GM19035 (cell line): ENCODE measurements around the gene MYPOP.
A peak's percentile ranks its signal among the peaks of the same experiment; 100 is the strongest.

Source experiments
- ATAC-seq: cut with Tn5 transposase; IDR thresholded peaks from one replicate; pipeline ENCODE4 v1.9.1; 2021; ENCODE audit not compliant: unreplicated experiment

Gene MYPOP

DNA sequence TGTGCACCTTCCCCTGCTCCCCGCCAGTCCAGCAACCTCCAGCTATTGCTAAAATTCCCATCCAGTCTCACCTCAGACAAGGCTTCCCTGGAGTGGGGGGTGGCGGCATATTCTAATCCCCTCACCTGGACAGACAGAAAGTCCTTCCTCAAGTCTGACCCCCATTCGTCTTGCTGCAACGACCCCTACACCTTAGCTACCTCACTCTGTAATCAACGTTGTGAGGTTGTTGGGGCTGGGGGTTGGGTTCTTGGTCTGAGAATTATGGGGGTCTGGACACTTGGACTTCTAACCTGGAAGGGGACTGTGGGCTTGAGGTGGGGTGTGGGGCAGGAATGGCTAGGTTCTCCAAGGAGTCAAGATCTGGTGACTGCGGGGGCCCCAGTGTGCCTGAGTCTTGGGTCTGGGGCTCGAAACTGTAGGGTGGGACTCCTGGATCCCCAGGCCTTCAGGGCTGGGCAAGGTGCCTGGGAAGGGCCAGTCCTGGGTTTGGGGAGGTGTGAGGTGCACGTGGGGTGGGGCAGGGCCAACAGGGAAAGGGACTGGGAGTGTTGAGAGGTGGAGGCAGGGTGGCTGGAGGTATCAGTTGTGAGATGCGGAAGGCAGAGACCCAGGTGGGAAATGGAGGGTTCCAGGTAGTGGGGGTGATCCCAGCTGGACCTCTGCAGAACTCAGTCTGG lies 37.0 kb downstream of the MYPOP start:
- no peak for ATAC-seq

DNA sequence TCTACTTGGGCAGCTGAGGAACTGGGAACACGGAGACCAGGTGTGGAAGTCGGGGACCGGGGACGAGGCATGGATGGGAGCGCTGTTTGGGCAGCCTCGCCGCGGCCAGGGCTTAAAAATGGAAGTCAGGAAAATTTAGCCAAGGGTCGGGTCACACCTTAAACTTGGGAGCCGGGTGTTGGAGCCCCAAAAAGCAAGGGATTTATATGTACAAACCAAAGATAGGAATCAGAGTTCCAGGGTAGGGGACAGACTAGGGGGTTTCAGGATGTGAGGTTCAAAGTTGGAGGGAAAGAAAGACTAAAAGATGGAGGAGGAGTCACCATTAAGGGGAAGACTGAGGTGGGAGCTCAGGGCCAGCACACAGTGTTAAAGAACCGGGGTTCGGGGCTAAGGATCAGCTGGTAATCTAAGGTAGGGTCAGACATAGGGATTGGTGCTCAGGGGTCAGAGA lies 37.8 kb downstream of the MYPOP start:
- ATAC-seq = no peak

DNA sequence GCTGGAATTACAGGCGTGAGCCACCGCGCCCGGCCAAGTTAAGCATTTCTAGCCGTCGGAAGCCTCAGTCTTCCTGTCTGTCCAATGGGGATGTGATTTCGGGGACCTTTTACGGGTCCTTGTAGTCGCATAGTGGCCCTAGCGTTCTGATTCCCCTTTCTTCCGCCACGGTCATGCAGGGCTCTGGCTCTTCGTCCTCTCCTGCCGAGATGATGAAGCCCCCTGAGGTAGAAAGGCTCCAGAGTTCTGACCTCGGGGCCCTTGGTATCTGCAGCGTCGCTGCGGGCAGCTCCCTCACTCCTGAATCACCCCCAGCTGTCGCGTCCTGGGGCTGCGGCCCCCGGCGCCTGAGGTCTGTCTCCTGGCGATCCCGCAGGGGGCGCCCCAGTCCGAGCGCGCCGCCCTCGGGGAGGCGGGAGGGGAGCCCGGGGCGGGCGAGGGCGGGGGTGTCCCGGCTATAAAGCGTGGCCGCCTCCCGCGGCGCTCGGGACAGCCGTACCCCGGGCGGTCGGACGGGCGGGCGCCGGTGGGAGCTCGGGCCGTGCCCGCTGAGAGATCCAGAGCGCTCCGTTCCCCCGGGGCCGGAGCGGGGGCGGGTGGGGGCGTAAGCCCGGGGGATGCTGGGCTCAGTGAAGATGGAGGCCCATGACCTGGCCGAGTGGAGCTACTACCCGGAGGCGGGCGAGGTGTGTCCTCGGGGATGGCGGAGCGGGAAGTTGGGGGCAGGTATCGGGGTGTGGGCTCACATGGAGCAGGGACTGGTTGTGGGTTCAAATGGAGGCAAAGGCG lies 38.4 kb downstream of the MYPOP start, which contains the start of gene FOXA3:
TSS of gene FOXA3 (plus strand) at position 487 of the 789 bp plus-strand sequence. CDS start at position 618, 131 bp downstream.
- peak; percentile 28 for ATAC-seq

DNA sequence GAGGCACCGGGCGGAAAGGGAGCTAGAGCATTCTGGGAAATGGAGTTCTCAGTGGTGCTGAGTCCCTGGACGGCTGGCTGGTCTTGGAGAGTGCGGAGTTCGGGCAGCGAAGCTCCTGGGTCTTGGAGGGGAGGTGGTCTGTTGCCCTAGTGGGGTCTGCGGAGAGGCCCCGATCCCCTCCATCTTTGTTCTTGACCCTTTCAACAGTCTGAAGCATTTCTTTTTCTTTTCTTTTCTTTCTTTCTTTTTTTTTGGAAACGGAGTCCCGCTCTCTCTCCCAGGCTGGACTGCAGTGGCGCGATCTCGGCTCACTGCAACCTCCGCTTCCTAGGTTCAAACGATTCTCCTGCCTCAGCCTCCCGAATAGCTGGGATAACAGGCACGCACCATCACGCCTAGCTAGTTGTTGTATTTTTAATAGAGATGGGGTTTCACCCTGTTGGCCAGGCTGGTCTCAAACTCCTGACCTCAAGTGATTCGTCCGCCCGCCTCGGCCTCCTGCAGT lies 39.0 kb downstream of the MYPOP start:
- ATAC-seq = no peak

DNA sequence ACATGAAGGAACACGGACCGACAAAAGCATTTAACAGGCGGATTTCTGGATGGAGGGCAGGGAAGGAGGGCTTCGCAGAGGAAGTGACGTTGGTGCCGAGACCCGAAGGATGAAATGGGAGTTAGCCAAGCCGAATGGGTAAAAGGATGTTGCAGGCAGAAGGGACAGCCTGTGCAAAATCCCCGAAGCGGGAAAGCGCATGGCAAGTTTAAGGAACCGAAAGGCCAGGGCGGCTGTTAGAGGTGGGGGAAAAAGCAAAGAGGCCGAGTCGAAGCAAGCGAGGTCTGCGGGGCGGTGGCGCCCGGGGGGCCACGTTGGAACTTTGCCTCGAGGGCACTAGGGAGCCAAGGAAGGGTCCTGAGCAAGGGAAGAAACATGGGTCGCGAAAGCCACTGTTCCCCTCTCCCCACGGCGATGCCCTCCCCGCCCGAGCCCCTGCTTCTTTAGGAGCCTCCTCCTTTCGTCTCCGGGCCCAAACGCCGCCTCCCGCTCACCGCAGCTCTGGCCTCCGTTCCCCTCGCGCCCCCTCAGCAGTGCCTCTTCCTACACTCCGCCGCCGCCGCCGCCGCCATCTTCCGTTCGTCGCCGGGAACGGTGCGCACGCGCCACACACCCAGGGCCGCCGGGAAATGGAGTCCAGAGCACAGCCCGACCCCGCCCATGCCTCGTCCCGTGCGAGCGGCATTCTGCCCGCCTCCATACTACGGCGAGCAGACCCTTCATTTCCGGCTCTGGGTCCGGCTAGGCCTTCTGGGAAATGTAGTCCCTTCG lies 39.7 kb downstream of the MYPOP start, which contains the start of gene SYMPK:
TSS of gene SYMPK (minus strand) at position 584 of the 771 bp plus-strand sequence. CDS start 8,652 bp downstream, outside the sequence.
- ATAC-seq = peak; percentile 92

DNA sequence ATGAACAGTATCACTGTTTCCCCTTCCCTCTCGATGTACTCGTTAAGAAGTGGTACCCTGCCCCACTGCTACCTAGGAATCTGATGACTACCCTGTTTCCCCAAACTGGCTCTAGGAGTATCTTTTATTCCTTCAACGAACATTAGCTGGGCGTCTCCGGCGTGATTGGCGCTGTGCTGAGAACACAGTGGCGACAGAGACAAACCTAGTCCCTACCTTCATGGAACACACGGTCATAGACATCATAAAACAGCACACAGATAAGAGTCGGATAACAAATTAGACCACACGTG lies 40.2 kb downstream of the MYPOP start:
- no peak for ATAC-seq

DNA sequence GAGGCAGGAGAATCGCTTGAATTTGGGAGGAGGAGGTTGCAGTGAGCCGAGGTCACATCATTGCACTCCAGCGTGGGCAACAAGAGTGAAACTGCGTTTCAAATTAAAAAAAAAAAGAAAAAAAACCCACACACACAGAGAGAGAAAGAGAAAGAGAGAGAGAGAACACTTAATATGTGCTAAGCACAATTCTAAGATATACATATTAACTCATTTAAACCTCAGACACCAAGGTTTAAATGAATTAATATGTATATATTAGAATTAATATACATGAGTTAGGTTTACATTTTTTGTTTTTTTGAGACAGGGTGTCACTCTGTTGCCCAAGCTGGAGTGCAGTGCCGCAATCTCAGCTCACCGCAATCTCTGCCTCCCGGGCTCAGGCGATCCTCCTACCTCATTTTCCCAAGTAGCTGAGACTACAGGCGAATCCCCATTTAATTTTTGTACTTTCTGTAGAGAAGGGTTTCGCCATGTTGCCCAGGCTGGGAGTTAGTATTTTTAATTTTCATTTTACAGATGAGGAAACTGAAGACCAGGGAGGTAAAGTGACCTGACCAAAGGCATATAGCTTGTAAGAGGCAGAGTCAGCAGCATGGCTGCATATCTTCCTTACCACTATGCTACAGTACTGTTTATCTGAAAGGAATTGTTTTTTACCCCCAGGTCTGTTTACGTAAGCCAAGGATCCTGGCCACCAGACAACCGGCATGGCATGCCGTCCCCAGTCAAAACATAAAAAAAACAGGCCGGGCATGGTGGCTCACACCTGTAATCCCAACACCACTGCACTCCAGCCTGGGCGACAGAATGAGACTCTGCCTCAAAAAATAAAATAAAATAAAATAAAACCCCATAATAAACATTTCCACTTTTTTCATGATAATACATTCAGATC lies 41.8 kb downstream of the MYPOP start:
- no peak for ATAC-seq

DNA sequence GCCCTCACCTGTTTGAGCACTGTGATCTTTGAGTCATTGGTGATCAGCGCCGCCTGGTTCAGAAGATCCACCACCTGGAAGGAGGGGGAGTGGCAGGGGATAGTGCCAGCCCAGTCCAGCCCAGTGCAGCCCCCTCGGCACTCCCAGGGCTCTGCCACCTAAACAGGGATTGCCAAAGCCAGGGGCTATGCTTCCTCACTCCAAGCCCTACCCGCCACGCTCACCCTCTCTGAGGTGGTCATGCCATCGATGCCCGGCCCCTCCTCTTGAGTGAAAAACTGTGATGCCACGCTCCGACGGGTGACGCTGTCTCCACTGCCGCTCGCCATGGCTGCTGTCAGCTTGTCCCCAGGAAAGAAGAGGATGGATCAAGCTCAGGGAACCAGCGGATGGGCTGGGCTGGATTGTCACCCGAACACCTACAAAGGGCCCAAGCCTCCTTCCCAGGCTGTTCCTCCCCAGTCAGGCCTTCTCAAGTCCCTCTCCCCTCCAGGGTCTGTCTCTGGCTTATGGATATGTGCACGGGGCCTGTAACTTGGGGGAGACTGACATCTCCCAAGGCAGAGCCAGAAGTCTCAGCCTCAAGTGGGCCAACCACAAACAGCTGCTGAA lies 48.1 kb downstream of the MYPOP start:
- ATAC-seq = no peak

DNA sequence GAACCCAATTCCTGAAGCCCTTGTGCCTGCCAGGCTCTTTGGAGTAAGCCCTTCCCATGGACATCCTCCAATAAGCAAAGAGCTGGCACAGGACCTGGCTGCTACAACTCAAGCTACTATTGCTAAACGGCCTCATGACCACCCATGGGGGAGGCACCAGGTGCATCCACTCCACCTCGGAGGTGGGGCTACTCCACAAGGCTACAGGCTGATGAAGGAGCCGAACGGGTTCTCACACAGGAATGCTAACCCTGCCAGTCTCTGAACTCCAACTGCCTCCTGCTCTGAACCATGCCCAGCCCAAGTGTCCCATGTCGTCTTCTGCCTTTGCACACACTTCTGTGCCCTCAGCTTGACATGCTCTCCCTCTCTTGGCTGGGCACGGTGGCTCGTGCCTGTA lies 49.4 kb downstream of the MYPOP start:
- ATAC-seq = no peak

DNA sequence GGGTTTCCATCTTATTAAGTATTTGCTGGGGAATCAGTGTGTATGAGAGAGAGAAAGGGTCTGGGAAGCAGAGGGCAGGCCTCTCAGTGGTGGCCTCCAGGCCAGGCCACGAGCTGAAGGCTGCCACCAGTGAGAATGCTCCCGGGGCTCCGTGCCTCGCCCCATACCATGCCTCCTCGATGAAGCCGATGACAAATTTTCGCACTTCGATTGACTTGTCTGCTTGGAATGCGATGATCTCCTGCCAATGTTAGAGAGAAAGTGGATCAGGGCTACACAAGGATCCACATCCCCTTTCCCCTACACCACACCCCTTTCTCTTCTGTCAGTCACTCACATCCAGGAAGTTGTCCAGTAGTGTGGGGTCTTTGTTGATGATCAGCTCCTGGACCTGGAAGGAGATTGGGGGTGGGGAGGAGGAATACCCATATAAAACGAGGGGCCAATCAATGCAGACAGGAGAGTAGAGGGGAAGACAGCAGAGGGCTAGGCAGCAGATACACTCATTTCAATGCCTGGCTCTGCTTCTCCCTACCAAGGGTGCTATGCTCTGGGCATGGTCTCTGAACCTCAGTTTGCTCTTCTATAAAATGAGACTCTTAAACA lies 50.2 kb downstream of the MYPOP start:
- no peak for ATAC-seq

DNA sequence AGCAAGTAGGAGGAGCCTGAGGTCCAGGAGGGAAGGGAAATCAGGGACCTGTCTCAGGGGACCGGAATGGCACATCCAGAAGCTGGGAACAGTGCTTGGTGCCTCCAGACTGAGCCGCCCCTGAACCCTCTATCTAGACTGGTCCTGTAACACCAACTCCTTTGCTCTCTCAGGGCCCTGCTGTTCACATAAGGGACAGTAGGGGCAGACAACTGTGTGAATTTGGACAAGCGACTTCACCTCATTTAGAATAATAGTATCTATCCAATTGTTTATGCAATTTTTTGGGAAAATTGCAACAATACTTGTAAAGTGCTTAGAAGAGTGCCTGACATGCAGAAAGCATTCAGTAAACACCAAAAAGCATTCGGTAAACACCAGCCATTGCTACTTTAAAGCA lies 53.5 kb downstream of the MYPOP start:
- no peak for ATAC-seq

DNA sequence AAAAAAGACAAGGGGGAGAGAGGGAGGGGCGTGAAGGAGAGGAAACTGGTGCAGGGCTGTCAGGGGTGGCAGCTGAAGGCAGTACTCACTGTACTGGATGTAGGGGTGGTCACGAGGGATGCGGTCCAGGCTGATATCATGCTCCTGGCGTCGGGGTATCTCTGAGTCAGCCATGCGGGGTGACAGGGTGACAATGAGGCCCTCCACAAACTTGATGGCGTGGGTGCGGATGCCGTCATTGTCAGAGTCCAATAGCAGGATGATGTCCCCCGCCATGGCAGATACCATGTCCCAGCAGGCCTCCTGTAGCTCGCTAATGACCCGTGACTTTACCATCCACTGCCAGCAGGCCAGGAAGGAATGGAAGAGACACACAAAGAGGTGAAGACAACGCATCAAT lies 54.8 kb downstream of the MYPOP start:
- no peak for ATAC-seq

DNA sequence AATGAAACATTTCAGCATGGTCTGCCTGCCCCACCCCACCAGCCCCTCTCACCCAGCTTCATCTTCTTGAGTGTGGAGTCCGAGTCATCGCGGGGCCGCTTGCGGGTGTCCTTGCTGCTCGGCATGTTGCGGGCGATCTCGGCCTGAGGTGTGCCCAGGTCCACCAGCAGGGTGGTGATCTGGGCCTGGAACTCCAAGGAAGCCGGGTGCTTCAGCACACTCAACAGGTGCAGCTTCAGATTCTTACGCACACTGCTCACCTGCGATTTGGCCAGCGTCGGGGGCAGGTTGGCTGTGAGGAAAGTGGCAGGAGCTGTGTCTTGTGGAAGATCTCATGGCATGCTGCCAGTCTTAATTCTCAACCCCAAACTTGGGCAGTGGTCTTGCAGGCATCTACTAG lies 60.2 kb downstream of the MYPOP start:
- ATAC-seq = no peak
